CD14-positive monocyte (primary cell): ENCODE data around the gene RGPD4. TPM values are rescaled to one million over a fixed set of nuclear protein-coding genes. Genes with fewer than 3 reads are reported as not detected.

Experiments used
- DNase-seq, 3 donors: peaks; one replicate each; pipeline ENCODE4 v3.0.0-alpha.2; 2011 to 2022
- H2AFZ ChIP-seq: 2 replicates; pipeline ENCODE4 v1.6.0; 2012; ENCODE audit warnings: mild to moderate bottlenecking, low read depth, low read length, inconsistent platforms; ENCODE audit not compliant: insufficient read depth, poor library complexity, severe bottlenecking
- H3K27ac ChIP-seq, 2 donors: 1 replicate in 1 of 2; 2 replicates in 1 of 2; pipeline ENCODE4 v1.5.1; 2012 to 2013; ENCODE audit warnings: low read length in 2 of 2, control low read depth in 1 of 2, inconsistent platforms in 1 of 2, low read depth in 1 of 2, mild to moderate bottlenecking in 1 of 2
- H3K27me3 ChIP-seq, 2 donors: one replicate each; pipeline versions ENCODE4 v1.6.0 to v1.6.1; 2011 to 2013; ENCODE audit warnings: low read length in 2 of 2; ENCODE audit not compliant: control insufficient read depth in 2 of 2, insufficient read depth in 2 of 2
- H3K36me3 ChIP-seq, 2 donors: replicated peaks in 1 of 2; 1 replicate in 1 of 2; 2 replicates in 1 of 2; pipeline versions ENCODE4 v1.5.1 to v1.6.1; 2012 to 2013; ENCODE audit warnings: low read length in 2 of 2, control low read depth in 1 of 2, inconsistent platforms in 1 of 2, mild to moderate bottlenecking in 1 of 2; ENCODE audit not compliant: insufficient read depth in 2 of 2, control insufficient read depth in 1 of 2
- H3K4me1 ChIP-seq, 2 donors: 1 replicate in 1 of 2; 2 replicates in 1 of 2; pipeline versions ENCODE4 v1.5.1 to v1.6.1; 2012 to 2013; ENCODE audit warnings: low read length in 2 of 2, control low read depth in 1 of 2, inconsistent platforms in 1 of 2, mild to moderate bottlenecking in 1 of 2, moderate library complexity in 1 of 2; ENCODE audit not compliant: insufficient read depth in 2 of 2, control insufficient read depth in 1 of 2
- H3K4me2 ChIP-seq: replicated peaks from 2 replicates; pipeline ENCODE3; 2012; ENCODE audit warnings: low read length, moderate library complexity, mild to moderate bottlenecking; ENCODE audit not compliant: poor library complexity, severe bottlenecking; ENCODE audit errors: extremely low read depth
- H3K4me3 ChIP-seq, 3 experiments: fragments of 200-600 bp in 1 of 3; sonication (generic) in 1 of 3; replicated peaks in 1 of 3; 1 replicate in 2 of 3; 2 replicates in 1 of 3; pipeline ENCODE4 v1.5.1; 2011 to 2013; ENCODE audit warnings: low read length in 3 of 3, mild to moderate bottlenecking in 3 of 3, control low read depth in 2 of 3, low read depth in 2 of 3, inconsistent platforms in 1 of 3, moderate library complexity in 1 of 3
- H3K79me2 ChIP-seq: 2 replicates; pipeline ENCODE4 v1.6.0; 2012; ENCODE audit warnings: mild to moderate bottlenecking, control low read depth, inconsistent platforms, low read length, moderate library complexity; ENCODE audit not compliant: insufficient read depth
- H3K9ac ChIP-seq: 2 replicates; pipeline ENCODE4 v1.6.0; 2017; ENCODE audit warnings: low read length, mild to moderate bottlenecking; ENCODE audit not compliant: insufficient read depth, poor library complexity, severe bottlenecking
- H3K9me3 ChIP-seq, 2 donors: replicated peaks in 1 of 2; 1 replicate in 1 of 2; 2 replicates in 1 of 2; pipeline versions ENCODE4 v1.5.1 to v1.6.1; 2012 to 2013; ENCODE audit warnings: low read length in 2 of 2, control low read depth in 1 of 2; ENCODE audit not compliant: control insufficient read depth in 1 of 2, insufficient read depth in 1 of 2
- H4K20me1 ChIP-seq: 2 replicates; pipeline ENCODE4 v1.6.0; 2012; ENCODE audit warnings: mild to moderate bottlenecking, low read length, control low read depth, moderate library complexity; ENCODE audit not compliant: insufficient read depth
- H3K27ac Mint-ChIP-seq, 7 donors: one replicate each; pipeline ENCODE4 v1.8.0; 2020; ENCODE audit warnings: mild to moderate bottlenecking in 7 of 7, mixed read lengths in 7 of 7, moderate library complexity in 6 of 7, inconsistent platforms in 2 of 7
- H3K27me3 Mint-ChIP-seq, 3 donors: one replicate each; pipeline ENCODE4 v1.8.0; 2021 to 2022; ENCODE audit warnings: low read depth in 3 of 3, mild to moderate bottlenecking in 3 of 3, mixed read lengths in 3 of 3, moderate library complexity in 3 of 3, inconsistent platforms in 1 of 3
- H3K36me3 Mint-ChIP-seq, 2 donors: one replicate each; pipeline ENCODE4 v1.8.0; 2020; ENCODE audit warnings: mixed read lengths in 2 of 2, inconsistent platforms in 1 of 2, mild to moderate bottlenecking in 1 of 2
- H3K4me1 Mint-ChIP-seq: one replicate; pipeline ENCODE4 v1.8.0; 2020; ENCODE audit warnings: mild to moderate bottlenecking, mixed read lengths
- H3K4me3 Mint-ChIP-seq, 2 donors: one replicate each; pipeline ENCODE4 v1.8.0; 2020; ENCODE audit warnings: mild to moderate bottlenecking in 2 of 2, mixed read lengths in 2 of 2, moderate library complexity in 1 of 2
- H3K9me3 Mint-ChIP-seq, 7 donors: one replicate each; pipeline ENCODE4 v1.8.0; 2020 to 2022; ENCODE audit warnings: mixed read lengths in 7 of 7, mild to moderate bottlenecking in 6 of 7, moderate library complexity in 6 of 7, inconsistent platforms in 2 of 7
- WGBS: methylation state at CpG from one replicate; pipeline ENCODE4 v1.1.5; 2013; ENCODE audit warnings: missing lambda C conversion rate; ENCODE audit not compliant: insufficient coverage; 5-methylcytosine and 5-hydroxymethylcytosine counted together
- intact Hi-C, 2 donors: fragments of 100-400 bp; cut with micrococcal nuclease; formaldehyde crosslinking; loops; one replicate each; pipeline versions ENCODE4 v1.15.0 to v1.15.1; 2023
- polyA plus RNA-seq, 3 donors: library from polyadenylated mRNA; depleted of rRNA in 1 of 3; unstranded in 2 of 3; stranded (reverse) in 1 of 3; fragments of 300-500 nt in 2 of 3; fragments of >200 nt in 1 of 3; fragmentation: Illumina TruSeq in 2 of 3; gene quantifications; 1 replicate in 2 of 3; 2 replicates in 1 of 3; pipeline ENCODE4 v1.2.3, GENCODE V29; 2012 to 2021
- small RNA-seq: library from RNA; depleted of rRNA; stranded (forward); fragments of <200 nt; gene quantifications from one replicate; pipeline ENCODE3, GENCODE V24; 2012; ENCODE audit warnings: low read depth; ENCODE audit not compliant: insufficient read length
- TF ChIP-seq, protein P1 (sequence below): fragments of 200-600 bp; IDR thresholded peaks from one replicate; pipeline ENCODE4 v1.8.0; 2022; ENCODE audit warnings: antibody characterized with exemption, mild to moderate bottlenecking

Gene RGPD4
- polyA plus RNA-seq, 3 donors: not detected

GRCh38 chr2:107932979-107933378 is 106.3 kb downstream of the RGPD4 start:
- intact Hi-C loops: no loop called here
- Histone ChIP-seq H2AFZ (no peak overlapping the region), H3K9ac (no peak overlapping the region), H3K4me3 (no peak overlapping the region), H3K27ac (no peak overlapping the region), H3K9me3 (no peaks in the 10 kb centered on the region), H4K20me1 (no peaks in the 10 kb centered on the region), H3K27me3 (no peaks in the 10 kb centered on the region), H3K4me1 (no peaks in the 10 kb centered on the region), H3K36me3 (no peaks in the 10 kb centered on the region), H3K4me2 (no peak overlapping the region), H3K79me2 (no peaks in the 10 kb centered on the region)
- 100% methylated on average over 1 of the region's 3 CpGs for WGBS
- Mint-ChIP-seq H3K27ac (no peak overlapping the region), H3K27me3 (peaks cover 0 to 2% (median 0%) of the 10 kb centered on the region in 3 donors), H3K9me3 (no peaks in the 10 kb centered on the region), H3K36me3 (no peaks in the 10 kb centered on the region), H3K4me1 (no peaks in the 10 kb centered on the region), H3K4me3 (no peak overlapping the region)
- no peak for DNase-seq
- TF ChIP-seq, protein P1, sequence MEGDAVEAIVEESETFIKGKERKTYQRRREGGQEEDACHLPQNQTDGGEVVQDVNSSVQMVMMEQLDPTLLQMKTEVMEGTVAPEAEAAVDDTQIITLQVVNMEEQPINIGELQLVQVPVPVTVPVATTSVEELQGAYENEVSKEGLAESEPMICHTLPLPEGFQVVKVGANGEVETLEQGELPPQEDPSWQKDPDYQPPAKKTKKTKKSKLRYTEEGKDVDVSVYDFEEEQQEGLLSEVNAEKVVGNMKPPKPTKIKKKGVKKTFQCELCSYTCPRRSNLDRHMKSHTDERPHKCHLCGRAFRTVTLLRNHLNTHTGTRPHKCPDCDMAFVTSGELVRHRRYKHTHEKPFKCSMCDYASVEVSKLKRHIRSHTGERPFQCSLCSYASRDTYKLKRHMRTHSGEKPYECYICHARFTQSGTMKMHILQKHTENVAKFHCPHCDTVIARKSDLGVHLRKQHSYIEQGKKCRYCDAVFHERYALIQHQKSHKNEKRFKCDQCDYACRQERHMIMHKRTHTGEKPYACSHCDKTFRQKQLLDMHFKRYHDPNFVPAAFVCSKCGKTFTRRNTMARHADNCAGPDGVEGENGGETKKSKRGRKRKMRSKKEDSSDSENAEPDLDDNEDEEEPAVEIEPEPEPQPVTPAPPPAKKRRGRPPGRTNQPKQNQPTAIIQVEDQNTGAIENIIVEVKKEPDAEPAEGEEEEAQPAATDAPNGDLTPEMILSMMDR: no peak

- no CpG with 5 or more reads among the region's 5 CpGs for WGBS
- no peaks in the 10 kb centered on the region for H4K20me1 ChIP-seq
- no peak overlapping the region for H3K27ac Mint-ChIP-seq
- H3K27me3 ChIP-seq: no peaks in the 10 kb centered on the region
- H3K9me3 ChIP-seq: no peaks in the 10 kb centered on the region
- no peak overlapping the region for H3K4me3 ChIP-seq
- no peaks in the 10 kb centered on the region for H3K79me2 ChIP-seq
- intact Hi-C loops: loop anchor here in 1 of 2 donors (5.0 kb wide), 1 partner anchor 646 kb away; no protein-coding TSS in a partner anchor
- no peak for DNase-seq
- H2AFZ ChIP-seq: no peak overlapping the region
- H3K27me3 Mint-ChIP-seq: peaks cover 0 to 4% (median 2%) of the 10 kb centered on the region in 3 donors
- H3K9ac ChIP-seq: no peak overlapping the region
- no peak overlapping the region for H3K4me3 Mint-ChIP-seq
- H3K4me1 Mint-ChIP-seq: no peaks in the 10 kb centered on the region
- H3K36me3 ChIP-seq: no peaks in the 10 kb centered on the region
- H3K36me3 Mint-ChIP-seq: no peaks in the 10 kb centered on the region
- H3K9me3 Mint-ChIP-seq: peaks cover 0 to under 1% (median 0%) of the 10 kb centered on the region in 7 donors
- no peak overlapping the region for H3K27ac ChIP-seq
- no peaks in the 10 kb centered on the region for H3K4me1 ChIP-seq
- TF ChIP-seq, protein P1: peak; percentile 54
- H3K4me2 ChIP-seq: no peak overlapping the region
Measured at GRCh38 chr2:107936433-107937359, 110.0 kb downstream of the RGPD4 start.

Small RNAs within 50 kb of the gene (small RNA-seq; reads per million reads assigned to genes)
- not detected for gene AC009963.1
- not detected for gene AC009963.2

Other genes with a start within 250 kb of the RGPD4 start
- gene SLC5A7, start 159.6 kb downstream of the RGPD4 start, polyA plus RNA-seq: not detected